ENCODE results near the gene RAD23A.

- TF ChIP-seq, protein P1, sequence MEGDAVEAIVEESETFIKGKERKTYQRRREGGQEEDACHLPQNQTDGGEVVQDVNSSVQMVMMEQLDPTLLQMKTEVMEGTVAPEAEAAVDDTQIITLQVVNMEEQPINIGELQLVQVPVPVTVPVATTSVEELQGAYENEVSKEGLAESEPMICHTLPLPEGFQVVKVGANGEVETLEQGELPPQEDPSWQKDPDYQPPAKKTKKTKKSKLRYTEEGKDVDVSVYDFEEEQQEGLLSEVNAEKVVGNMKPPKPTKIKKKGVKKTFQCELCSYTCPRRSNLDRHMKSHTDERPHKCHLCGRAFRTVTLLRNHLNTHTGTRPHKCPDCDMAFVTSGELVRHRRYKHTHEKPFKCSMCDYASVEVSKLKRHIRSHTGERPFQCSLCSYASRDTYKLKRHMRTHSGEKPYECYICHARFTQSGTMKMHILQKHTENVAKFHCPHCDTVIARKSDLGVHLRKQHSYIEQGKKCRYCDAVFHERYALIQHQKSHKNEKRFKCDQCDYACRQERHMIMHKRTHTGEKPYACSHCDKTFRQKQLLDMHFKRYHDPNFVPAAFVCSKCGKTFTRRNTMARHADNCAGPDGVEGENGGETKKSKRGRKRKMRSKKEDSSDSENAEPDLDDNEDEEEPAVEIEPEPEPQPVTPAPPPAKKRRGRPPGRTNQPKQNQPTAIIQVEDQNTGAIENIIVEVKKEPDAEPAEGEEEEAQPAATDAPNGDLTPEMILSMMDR (IDR thresholded peaks at IDR 0.05), result no peak
- no peak for TF ChIP-seq POLR2A (IDR thresholded peaks at IDR 0.05)
Observed at GRCh38 chr19:12944104-12944674, 1.5 kb upstream of the RAD23A start.

All from breast epithelium (tissue), 3 donors.